GM21447 (cell line): Measurements from ENCODE around the gene SNX5.

Experiments used
- ATAC-seq: cut with Tn5 transposase; IDR thresholded peaks from one replicate; pipeline ENCODE4 v1.9.1; 2021; ENCODE audit not compliant: unreplicated experiment

The SNX5 gene

DNA sequence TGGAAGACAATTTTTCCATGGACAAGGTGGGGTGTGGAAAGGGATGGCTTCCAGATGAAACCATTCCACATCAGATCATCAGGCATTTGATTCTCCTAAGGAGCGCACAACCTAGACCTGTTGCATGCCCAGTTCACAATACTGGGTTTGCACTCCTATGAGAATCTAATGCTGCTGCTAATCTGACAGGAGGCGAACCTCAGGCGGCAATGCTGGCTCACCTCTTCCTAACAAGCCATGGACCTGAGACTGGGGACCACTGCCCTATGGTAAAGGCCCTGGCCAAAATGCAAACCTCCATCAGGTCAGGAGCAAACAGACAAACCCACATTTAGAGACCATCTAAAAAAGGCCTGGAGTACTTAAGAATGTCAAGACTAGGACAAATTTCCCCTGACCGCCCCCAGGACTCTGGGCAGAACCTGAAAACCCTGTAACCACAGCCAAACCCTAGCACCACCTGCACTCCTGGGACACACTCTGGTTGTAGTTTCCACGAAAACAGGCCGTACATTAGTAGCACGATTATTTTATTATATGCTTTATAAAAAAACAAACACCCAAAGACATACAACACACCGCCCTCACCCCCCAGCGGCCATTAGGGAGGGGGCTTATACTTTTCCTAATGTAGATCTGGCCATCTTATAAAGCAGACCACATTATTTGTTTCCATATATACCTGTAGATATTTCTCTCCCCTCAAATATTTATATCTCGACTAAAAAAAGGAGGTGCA is 27.3 kb downstream of the SNX5 start:
- ATAC-seq = no peak

DNA sequence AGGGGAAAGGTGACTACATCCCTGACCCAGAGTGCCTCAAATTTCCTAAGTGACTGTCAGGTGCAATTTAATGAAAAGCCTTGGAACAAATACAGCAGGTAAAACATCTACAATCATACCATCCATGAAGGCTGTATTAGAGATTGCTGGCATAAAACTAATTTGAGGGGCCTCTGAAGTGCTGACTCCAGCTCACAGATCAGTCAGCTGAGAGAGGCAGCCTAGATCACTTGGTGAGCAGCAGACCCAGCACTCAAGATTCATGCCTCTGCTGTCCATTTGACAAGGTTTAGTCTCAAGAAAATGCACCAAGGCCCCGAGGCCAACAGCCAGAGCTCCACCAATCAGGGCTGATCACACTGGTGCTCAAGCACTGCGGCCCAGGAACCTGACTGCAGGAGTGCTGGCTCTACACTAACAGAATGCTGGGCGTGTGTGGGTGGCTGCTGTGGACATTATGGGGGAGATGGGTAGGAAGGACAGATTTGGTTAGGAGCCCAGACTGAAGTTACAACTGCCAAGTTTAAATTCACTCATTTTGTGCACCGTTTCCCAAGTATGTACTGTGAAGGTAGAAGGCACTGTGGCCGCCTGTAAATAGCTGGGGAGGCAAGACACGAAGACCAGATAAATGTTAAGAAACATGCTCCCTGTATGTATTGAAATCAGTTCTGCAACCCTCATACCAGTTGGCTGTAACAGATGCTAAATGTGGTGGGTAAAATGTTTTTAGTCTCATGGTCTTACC is 28.2 kb downstream of the SNX5 start:
- no peak for ATAC-seq

DNA sequence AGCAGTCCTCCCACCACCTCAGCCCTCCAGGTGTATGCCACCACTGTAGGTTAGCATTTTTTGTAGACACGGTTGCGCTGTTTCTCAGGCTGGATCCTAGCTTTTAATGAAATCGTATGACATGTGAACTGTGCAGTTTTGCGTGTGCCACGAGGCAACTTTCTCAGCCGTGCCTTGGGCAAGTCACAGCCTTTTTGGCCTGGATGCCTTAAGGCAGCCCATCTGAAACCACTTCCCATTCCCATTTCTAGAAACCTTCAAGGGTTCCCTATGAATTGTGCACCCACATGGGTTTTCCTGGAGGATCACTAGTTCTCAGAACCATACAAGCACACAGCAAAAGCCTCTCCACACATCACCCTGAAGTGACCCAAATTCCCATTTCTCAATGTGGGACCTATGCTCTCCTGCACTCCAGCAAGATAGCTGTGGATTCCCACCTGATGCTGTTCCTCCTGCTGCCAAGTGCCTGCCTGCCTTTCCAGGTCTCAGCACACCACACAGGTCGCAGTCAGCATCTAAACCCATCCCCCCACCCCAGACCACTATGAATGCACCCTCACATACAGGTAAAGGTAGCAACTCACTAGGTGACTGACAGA is 28.9 kb downstream of the SNX5 start:
- no peak for ATAC-seq

DNA sequence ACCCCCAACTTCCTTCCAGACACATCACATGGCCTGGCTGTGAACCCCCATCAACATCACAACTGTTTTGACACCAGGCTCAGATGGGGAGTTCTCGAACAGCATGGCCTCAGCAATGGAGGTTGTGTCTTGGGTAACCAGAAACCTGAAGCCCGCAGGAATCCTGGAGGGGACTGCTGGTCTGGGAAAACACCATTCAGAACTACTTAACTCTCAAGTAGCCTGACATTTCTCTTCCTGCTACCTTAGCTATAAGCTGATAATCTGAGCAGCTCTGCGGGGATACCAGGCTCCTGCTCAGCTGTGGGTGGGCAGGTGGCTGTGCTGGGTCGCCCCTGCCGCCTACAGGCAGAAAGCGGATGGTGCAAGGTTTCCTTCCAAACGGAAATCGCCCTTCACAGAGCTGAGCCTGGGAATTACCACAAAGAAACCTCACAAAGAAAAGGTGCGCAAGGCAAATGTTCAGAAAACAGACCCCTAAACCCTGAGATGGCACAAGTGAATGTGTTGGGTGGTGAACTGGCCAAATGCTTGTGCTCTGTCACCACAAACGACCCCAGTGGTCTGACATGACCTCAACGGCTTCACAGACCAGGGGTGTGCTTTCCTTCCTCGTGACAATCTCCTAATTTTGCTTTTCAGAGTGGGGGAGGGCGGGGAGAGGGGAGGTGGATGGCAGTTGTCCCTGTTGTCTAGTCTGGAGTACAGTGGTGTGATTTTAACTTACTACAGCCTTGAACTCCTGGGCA is 29.5 kb downstream of the SNX5 start:
- peak; percentile 73 for ATAC-seq

DNA sequence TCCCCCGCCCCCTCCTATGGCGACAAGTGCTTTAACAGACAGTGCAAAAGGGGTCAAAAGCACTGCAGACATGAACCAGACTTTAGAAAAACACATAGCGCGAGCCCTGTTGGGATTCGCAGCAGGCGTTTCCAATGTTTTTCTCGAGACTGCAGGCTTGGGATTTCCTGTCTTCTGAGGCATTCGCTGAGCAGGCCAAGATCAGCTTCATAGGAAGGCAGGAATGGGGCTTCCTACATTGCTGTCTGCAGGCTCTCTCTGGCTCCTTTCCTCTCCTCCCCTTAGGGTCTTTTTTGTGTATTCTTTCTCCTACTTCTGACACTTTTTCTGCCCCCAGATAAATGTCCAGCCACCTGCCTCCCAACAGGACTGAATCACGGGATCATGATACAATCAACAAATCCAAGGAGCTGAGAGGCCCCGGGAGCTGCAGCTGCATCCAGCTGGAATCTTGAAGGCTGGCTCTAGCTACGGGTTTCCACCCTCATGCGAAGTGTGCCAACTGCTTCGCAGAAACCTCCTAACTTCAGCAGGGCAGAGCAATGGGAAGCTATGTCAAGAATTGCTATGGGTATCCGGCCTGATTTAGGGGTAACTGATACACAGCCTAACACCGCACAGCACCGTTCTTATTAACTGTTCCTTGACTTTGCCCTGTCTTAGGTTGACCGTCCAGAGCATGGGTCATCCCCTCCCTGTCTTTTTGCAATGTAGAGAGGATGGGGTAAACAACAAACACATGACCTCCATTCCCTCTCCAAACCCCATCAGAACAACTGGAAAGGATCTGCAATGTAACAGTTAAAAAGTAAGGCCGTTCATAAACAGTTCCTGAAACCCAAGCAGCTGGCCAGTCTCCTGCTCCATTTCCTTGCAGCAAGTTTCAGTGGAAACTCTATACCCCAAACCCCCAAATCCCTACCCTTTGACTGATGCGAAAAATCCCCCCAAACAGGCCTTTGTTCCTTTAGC is 31.5 kb downstream of the SNX5 start:
- ATAC-seq = no peak

DNA sequence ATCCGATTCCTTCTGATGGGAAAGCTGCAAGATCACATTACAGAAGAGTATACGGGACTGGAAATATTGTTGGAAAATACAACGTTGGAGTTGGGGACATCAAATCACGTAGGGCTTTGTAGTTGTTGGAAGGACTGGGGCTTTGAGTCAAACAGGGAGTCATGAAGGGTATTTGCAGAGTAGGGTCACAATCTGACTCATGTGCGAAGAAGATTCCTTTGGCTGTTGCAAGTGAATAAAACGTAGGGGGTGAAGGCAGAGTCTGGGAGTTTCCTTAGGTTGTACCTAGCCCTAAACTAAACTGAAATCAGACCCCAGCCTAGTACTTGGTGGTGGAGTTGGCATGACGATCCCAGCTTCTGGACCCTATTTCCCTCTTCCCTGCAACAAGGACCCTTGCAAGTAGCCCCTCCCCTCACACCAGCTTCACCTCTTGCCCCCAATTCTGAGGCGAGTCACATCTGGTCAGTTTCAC is 32.3 kb downstream of the SNX5 start:
- no peak for ATAC-seq

DNA sequence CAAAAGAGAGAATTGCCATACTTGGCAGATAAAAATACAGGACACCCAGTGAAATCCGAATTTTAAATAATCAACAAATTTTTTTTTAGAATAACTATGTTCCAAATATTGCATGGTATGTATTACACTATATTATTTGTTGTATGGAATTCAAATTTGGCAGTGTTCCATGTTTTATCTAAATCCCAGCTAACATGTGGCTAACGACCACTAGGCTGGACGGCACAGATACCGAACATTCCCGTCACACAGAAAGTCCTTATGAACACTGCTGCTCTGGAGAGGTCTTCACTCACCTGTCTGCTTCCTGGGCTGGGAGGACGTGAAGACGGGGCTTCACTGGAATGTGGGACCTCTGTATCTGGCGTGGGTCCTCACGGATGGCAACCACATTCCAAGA is 32.8 kb downstream of the SNX5 start:
- no peak for ATAC-seq

DNA sequence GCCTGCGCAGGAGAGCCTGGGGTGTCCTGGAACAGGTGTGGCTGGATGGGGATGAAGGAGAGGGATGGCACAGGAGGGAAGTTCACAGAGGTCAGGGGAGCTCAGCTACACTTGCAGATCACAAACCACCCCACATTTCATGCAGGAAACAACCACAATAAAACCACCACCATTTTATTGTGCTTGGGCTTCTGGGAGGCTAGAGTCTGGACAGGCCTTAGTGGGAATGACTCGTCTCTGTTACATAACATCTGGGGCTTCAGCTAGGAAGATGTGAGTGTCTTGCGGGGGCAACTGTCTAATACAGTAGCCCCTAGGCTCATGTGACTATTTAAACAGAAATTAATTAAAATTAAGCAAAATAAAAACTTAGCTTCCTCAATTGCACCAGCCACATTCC is 33.4 kb downstream of the SNX5 start:
- no peak for ATAC-seq

DNA sequence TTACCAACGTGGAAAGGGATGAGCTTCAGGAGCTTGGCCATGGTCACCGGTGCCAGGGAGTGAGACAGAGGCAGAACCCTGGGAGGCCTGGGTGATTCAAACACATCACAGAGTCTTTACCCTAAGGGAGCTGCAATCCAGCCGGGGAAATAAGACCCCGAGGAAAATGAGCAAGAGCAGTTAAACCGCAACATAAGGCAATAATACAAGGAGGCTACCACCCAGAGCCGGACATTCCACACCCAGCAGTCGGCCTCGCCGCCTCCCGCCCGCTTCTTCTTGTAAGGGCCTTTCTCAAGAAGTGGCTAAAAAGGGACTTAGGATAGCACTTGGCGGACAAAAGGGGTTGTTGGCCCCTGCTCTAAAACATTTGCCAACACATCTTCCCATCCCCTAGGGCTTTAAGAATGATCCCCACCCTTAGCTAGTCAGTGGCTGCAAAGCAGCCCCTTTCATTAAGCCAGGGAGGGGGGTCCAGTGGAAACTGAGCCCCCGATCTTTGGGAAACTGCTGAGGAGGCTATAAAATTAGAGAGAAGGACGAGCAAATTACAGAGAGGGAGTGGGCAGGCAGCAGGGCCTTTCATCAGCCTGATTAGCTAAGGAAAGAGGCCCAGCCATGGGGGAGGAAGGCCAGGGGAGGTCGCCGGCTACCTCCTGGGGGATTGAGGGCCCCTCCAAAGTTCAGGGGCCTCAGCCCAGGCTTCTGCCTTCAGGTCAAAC is 34.3 kb downstream of the SNX5 start:
- ATAC-seq = no peak

DNA sequence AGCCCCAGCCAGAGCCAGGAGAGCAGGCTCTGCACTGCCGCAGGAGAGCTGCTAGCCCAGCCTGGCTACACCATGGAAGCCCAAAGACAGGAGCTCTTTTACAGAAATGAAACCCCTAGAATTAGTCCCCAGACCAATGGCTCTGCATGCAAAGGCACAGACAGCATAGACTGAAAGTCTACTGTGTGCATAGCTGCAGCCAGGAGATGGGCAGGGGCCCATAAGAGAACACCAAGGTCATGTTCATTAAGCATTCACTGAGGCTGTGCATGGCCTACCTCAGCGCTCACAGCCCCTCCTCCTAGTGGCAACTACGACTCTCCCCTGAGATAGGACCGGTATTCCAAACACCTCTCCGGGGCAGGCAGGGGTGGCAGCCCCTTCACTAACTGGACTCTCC is 34.9 kb downstream of the SNX5 start:
- no peak for ATAC-seq

DNA sequence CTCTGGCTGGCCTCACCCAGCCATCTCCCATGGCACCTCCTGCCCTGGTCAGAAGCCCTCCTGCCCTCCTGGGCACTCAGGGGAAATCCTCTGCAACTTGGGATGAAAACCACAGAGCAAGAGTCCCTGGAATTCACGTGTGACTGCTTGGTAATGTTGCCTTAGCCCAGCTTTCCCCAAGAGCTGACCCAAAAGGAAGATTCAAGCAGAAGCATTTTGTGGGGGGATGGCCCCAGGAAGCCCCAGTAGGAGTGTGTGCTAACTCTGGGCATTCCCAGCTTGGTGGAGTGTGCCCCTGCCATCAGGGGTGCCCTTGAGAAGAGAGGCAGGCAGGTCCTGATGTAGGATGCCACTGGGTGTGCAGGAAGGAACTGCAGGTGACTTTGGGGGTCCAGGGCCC is 35.5 kb downstream of the SNX5 start:
- no peak for ATAC-seq

DNA sequence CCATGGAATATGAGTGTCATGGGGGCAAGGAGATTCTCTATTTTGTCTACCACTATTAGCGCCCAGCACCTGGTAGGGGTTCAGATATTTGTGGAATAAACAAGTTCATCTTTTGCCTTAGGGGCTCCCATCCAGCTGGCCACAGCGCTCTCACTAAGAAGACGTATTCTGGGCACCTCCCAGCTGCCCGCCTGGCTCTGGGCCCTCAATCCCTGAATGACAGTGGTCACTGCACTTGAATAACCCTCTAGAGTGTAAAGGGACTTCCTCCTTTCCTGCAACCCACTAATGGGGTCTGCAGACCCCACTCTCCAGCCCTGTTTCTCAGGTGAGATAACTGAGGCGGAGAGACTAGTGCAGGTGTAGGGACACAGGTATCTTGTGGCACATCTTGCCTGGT is 36.2 kb downstream of the SNX5 start:
- no peak for ATAC-seq

DNA sequence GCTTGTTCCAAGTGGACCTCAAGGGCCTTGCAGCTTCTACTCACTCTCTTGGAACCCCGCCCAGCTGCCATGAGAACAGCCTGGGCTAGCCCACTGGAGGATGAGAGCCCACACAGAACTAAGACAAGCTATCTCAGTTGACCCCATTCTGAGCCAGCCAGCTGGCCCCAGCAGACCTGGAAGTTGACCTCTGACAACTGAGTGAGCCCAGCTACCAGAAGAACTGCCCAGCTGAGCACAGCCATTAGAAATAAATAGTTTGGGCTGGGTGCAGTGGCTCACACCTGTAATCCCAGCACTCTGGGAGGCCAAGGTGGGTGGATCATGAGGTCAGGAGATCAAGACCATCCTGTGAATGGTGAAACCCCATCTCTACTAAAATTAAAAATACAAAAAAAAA is 37.1 kb downstream of the SNX5 start:
- ATAC-seq = no peak

DNA sequence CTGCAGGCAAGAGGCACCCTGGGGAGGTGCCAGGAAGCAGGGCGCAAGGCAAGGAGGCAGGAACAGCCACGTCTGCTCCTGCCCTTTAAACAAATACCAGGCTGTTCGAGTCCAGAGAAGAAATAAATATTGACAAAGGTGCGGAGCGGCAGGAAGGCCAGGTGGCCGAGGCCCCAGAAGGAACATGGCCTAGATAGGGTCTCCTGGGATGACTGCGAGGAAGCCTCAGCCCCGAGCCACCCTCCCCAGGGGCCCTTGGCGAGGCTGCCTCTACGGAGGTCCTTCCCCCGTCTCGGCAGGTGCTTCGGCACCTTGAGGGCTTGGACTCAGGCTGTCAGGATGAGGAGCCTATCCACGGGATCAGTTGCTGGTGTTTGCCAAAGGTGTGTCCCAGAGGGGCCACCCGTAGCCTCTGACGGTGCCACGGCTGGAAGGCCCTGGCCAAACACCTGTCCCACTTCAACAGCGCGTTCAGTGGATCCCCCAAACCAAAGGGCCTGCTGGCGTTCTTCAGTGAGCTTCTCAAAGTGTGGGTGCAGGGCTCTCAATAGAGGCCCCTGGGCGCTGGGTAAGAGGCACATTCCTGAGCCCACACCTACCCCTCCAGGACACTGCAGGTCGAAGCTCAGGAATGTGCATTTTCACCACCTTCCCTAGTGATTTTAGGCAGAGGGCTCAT is 39.8 kb downstream of the SNX5 start:
- no peak for ATAC-seq

DNA sequence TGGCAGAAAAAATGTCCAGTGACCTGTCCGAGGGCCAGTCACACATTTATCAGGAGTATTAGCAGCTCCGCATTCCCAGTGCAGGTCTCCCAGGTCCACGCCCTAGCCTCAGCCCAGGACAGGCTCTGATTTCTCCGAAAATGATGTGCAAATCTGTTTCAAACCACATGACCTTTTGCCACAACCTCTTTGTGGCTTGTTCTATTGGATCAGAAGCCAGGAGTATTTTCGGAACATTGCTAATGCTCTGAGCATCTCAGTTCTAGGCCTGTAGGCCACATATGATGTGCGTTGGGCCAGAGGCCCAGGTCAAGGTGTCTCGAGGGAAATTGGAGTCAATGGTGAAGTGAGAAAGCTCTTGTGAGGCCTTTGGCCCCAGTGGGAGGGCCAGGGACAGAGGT is 40.4 kb downstream of the SNX5 start:
- no peak for ATAC-seq

DNA sequence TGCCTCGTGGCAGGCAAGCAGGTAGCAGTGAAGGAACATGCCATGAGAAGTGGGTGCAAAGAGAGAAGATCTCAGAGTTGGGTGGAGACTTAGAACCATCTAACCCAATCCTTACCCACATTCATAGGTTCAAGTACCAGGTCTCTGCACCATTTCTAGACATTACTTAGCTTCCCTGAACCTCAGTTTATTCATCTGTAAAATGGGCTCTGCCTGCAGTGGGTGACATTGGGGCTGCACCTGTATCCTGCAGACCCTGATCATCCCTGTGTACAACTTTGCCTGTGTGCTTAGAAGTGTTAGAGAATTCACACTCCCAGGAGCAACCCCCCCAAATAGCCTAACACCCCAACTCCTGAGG is 42.7 kb downstream of the SNX5 start:
- no peak for ATAC-seq

DNA sequence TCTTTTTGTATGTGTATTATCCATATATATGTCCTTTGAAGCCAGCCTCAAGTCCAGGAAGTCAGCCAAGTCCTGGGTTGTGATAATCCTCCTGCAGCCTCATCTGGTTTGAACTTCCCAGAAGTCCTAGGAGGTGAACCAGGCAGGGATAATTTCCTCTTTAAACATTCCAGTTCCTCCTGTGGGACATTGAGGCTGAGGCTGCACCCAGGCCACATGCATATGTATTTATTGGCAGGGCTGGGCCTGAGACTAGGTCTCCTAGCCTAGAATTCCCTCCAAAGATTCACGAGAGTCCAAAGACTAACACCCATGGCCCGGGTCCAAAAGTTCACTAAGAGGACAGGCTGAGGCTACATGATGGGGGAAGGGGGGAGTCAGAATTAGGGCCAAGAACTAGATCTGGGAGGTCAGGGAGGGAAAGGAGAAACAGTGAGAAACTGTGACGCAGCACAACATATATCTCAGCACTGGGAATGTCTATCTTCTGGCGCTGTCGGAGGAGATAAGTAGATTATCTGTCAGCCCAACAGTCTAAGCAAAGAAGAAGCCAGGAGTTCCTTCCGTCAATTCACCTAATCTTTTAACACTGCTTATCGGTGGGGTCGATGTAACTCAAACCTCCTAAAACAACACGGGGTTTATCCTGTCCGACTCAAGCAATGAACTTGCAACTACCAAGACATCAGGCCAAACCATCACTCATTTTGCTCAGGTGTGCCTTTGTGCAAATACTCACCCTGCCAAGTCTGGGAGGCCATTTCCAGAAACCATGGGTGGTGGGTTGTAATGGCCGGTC is 43.3 kb downstream of the SNX5 start:
- no peak for ATAC-seq

DNA sequence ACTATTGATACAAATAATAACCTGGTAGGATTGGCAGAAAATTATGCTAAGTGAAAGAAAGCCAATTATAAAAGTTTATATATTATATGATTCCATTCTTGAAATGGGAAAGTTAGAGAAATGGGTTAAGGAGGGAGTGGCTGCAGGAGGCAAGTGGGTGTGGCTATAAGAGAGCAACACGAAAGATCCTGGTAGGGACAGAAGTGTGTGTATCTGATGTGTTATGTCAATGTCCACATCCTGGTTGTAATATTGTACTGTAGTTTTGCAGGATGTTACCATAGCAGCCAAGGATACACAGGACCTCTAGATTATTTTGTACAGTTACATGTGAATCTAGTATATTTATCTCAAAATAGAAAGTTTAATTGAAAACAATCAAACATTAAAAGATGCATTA is 46.8 kb downstream of the SNX5 start:
- ATAC-seq = no peak
